SU-DHL-6 (cell line): ENCODE data around the gene RNF223.

Experiments
- EZH2phosphoT487 ChIP-seq: fragments of 200-600 bp; sonication (generic), shearing (Covaris generic); conservative IDR thresholded peaks from 2 replicates; pipeline ENCODE4 v1.6.1; 2018; ENCODE audit warnings: mild to moderate bottlenecking, antibody characterized with exemption, low read length, moderate library complexity, mixed read lengths
- TF ChIP-seq, protein P1 (sequence below): fragments of 200-600 bp; sonication (generic); IDR thresholded peaks from one replicate; pipeline ENCODE4 v1.5.1; 2017; ENCODE audit warnings: antibody characterized with exemption, mild to moderate bottlenecking, low read length, moderate library complexity; ENCODE audit not compliant: insufficient read depth, poor library complexity, severe bottlenecking

DNA sequence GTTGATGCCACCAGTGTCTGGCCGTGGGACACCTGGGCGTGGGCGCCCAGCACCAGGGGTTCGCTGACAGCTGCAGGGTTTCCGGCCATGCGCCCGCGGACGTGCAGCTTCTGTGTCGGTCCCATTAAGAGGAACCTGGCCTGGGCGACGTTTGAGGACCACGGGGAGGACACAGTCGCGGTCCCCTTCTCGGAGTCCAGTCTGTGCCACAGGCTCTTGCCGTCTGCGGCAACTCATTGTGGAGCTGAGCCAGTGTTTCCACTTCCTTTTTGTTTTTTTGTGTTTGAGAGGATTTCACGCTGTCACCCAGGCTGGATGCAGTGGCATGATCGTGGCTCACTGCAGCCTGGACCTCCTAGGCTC is 43.3 kb upstream of the RNF223 start:
- TF ChIP-seq, protein P1, sequence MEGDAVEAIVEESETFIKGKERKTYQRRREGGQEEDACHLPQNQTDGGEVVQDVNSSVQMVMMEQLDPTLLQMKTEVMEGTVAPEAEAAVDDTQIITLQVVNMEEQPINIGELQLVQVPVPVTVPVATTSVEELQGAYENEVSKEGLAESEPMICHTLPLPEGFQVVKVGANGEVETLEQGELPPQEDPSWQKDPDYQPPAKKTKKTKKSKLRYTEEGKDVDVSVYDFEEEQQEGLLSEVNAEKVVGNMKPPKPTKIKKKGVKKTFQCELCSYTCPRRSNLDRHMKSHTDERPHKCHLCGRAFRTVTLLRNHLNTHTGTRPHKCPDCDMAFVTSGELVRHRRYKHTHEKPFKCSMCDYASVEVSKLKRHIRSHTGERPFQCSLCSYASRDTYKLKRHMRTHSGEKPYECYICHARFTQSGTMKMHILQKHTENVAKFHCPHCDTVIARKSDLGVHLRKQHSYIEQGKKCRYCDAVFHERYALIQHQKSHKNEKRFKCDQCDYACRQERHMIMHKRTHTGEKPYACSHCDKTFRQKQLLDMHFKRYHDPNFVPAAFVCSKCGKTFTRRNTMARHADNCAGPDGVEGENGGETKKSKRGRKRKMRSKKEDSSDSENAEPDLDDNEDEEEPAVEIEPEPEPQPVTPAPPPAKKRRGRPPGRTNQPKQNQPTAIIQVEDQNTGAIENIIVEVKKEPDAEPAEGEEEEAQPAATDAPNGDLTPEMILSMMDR, result no peak
- TF ChIP-seq EZH2phosphoT487, result no peak
